Measurements from ENCODE around the gene ELMOD3.
"Not testable (repeated sequence)": the region's sequence is repeated elsewhere in the genome, so short reads cannot be mapped to it uniquely, and the experiment has no call there.

ELMOD3 gene

DNA sequence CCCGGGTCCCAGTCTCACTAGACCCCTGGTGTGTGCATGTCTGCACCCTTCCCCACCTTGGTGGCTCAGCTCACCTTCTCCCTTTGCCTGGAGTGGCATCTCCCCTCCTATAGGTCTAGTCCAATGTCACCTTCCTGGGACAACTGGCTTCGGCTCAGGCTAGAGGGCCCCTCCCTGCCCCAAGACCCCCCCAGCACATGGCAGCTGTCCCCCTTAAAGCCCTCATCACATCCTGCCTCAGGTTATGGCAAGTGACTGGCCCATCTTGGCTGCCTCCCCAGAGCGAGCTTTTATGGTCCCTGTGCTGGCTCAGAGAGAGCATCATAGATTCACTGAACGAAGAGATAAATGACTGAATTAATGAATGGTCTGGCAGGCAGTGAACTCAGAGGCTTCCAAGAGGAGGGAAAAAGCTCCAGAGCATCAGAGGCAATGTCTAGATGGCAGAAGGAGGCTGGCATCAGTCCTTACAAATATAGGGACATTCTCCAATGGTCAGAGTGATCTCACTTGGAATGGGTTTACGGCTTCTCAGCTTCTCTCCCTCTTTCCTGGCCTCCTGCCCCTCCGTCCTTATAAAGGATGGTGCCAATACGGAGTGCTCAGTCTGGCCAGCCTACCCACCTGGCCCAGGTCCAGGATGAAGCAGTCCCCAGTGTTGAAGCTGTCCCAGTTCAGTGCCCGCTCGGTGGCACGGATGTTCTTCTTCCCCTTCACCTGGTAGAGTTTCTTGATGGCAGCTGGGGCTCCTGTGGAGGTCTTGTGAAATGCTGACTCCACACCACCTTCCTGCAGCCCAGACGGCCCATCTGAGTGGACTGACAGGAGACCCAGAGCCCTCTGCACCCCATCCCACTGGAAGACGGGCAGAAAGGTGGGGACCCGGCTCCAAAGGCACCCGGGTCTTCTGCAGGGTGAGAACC is 46.2 kb downstream of the ELMOD3 start:
- DNase-seq (ENCODE audit: low read depth in 2 of 2) = no peak

DNA sequence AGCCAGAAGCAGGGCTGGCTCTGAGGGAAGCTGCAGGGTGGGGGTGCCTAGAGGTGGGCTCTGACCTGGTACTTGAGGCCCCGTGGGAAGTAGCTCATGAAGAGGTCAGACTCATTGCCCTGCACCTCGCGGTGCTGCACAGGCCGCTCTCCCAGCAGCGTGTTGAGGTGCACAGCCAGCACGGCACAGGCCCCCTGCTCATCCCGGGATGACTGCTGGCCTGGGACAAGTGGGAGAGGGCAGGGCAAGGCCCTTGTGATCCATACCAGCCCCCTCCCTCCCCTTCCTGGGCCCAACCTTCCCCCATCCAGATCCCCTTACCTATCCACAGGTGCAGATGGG is 46.9 kb downstream of the ELMOD3 start:
- no peak for DNase-seq (ENCODE audit: low read depth in 2 of 2)

DNA sequence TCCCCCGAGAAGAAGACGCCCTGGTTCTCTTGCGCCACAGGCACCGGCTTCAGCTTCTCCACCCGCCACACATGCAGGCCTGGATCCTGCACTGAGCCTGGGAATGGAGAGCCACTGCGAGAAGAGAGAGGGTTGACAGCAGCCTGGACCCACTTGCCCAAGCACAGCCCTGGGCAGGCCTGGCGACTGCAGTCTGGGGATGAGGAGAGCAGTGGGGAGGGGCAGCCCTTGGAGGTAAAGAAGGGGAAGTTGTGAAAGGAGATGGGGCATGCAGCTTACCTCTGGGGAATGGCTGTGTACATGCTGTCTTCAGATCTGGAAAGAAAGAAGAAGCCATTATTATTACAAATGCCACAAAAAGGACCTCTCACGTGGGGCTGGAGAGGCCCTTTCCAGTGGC is 47.3 kb downstream of the ELMOD3 start:
- DNase-seq (ENCODE audit: low read depth in 2 of 2) = no peak

DNA sequence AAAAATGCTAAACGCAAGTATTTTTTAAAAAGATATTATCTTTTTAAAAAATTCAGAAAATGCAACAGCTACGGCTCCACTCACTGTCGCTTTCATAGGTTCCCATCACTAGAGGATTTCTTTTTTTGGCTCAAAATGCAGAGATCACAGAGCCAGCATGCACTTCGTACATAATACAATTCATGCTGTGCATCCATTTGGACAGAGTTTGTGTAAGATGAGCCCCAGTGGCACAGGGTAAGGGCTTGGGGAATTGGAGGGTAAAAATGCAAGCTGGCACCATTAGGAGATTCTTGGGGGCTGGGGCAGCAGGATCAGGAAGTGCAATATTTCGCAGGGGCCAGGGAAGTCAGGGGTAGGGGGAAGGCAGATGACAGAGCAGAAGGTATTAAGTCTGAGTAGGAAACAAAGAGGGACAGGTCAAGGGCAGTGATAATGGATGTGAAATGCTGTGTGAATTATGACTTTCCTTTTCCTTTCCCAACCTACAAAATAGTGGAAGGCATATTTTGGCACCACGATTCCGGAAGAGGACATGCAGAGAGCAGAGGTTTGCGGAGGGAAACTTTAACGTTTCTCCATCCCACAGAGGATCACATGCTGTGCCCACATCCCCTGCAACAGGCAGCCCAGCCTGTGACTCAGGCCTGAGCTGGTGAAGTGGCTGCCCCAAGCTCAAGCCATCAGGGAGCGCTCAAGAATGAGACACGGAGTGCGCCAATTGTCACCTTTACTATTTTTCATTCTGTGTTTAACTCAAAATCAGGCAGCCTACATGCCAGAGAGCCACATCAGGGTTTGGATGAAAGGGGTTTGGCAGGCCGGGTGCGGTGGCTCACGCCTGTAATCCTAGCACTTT is 50.9 kb downstream of the ELMOD3 start:
- no peak for DNase-seq (ENCODE audit: low read depth in 2 of 2)

- no peak for DNase-seq (ENCODE audit: low read depth in 2 of 2)
Measured at GRCh38 chr2:85409845-85410583, 55.4 kb downstream of the ELMOD3 start, which contains the start of gene CAPG. Gene CAPG (minus strand): TSS chr2:85410366. CDS start chr2:85402145, 8,221 bp downstream.

DNA sequence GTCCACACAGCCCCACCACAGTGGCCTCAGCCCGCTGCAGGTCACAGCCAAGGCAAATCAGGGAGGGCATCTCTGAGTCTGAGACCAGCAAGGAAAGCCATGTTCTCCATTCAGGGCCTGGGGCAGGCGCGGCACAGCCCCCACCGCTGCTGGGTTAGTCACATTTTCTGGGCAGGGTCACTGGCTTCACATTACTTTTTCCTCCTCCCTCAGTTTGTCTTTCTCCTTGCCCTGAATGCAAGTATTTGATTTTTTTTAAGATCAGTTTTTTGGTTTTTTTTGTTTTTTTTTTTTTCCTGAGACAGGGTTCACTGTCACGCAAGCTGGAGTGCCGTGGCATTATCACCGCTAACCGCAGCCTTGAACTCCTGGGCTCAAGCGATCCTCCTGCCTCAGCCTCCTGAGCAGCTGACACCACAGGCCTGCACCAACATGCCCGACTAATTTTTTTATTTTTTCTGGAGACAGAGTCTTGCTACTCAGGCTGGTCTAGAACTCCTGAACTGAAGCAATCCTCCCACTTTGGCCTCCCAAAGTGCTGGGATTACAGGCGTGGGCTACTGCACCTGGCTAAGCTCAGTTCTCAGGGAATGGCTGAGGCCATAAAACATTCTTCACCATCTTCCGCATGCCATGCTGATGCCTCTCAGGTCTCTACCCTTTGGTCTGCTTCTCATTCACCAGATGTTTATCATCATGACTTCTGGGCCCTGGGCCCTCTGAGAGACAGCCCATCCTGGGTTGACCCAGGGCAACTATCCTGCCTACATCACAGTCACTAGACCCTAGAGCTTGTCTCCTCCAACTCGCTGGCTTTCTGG is 56.2 kb downstream of the ELMOD3 start:
- DNase-seq (ENCODE audit: low read depth in 2 of 2) = no peak

GRCh38 chr2:85411405-85411748 is 56.8 kb downstream of the ELMOD3 start:
- DNase-seq (ENCODE audit: low read depth in 2 of 2) = no peak

GRCh38 chr2:85413592-85414420 is 59.2 kb downstream of the ELMOD3 start:
- no peak for DNase-seq (ENCODE audit: low read depth in 2 of 2)

- DNase-seq (ENCODE audit: low read depth in 2 of 2) = not testable (repeated sequence)
Measured at GRCh38 chr2:85414421-85414759, 59.8 kb downstream of the ELMOD3 start.

GRCh38 chr2:85414761-85415553 is 60.4 kb downstream of the ELMOD3 start:
- no peak for DNase-seq (ENCODE audit: low read depth in 2 of 2)

DNA sequence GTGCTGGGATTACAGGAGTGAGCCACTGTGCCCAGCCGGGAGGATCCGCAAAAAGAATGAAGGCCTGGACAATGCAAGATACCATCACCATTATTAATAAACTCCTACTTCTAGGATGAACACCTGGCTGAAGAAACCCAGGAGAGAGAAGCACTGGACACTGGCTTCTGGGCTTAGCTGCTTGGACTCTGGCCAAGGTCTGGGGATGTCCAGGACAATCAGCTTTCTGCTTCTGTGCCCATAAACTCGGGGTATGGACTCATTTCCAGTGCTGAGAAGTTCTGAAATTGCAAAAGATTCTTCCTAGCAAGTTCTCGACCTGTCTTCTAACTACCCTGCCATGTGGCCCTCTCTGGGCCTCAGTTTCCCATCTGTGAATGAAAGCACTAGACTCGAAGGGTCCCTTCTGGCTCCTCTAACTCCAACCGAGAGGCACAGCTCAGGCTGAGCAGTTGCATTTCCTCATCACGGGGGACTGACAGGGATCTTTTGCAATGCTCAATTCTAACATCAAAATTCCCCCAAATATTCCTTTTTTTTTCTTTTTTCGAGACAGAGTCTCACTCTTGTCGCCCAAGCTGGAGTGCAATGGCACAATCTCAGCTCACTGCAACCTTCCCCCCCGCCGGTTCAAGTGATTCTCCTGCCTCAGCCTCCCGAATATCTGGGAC is 61.5 kb downstream of the ELMOD3 start:
- no peak for DNase-seq (ENCODE audit: low read depth in 2 of 2)

GRCh38 chr2:85418132-85419008 is 63.8 kb downstream of the ELMOD3 start, which contains the start of gene SH2D6:
Gene SH2D6 (plus strand): TSS chr2:85418714. CDS start chr2:85429466, 10,752 bp downstream.
- peak; percentile 69 to 71 for DNase-seq (ENCODE audit: low read depth in 2 of 2)

DNA sequence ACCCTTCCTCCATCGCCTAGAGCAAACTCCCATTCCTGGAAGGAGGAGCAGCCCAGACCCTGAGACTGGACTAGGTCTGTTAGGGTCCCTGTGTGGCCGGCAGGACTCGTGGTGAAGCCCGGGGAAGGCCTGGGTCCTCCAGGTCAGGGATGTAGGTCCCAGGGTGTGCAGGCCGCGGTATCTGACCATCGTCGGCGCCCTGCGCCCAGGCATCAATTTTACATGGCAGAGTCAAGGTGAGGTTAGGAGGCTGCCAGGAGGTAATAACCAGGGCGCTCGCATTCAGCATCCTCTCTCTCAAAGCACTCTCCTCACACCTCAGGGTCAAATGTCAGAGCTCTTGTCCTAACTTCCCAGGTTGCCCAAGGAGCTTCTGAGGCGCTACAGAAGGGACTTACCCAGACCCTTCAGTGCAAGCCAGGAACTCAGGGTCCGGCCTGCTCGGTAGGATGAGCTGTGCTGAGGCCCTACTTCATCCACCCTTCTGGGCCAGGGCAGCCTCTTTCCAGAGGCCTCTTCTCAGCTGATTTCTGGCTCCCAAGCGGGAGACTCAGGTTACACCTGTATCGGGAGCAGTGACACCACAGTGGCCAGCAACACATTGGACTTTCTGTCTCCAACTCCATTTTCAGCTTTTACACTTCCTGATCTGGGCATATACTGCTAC is 64.6 kb downstream of the ELMOD3 start:
- no peak for DNase-seq (ENCODE audit: low read depth in 2 of 2)

DNA sequence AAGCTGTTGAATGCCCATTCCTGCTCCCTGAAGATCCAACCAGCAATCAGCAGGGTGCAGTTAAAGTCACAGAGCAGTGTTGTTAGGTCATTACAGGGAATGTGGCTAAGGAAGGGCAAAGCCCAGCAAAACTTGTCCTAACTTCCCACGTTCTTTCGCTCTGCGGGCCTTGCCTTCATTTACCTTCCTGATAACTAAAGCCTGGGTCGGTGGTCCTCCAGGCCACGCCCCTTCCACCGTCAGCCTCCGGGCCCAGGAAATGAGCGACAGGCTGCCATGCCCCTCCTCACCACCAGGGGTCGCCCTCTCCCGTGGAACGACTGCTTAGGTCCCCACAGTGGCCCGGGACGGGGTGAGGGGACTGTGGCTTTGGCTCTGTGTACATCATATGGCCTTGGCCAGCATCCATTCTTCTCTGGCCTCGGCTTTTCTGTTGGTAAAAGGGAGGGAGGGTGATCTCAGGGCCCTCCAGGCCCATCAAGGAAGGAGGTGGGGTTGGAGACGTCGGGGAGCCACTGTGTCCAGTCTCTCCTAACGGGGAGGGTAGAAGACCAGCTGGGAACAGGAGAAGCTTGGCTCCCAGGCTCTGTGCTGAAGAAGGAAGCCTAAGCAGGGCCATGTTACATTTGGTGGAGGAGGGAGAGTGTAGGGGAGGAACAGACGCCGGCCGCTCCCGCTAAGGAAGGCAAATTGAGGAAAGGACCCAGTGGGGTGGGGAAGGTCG is 66.1 kb downstream of the ELMOD3 start:
- no peak for DNase-seq (ENCODE audit: low read depth in 2 of 2)

- DNase-seq (ENCODE audit: low read depth in 2 of 2) = no peak
Measured at GRCh38 chr2:85421260-85422071, 66.9 kb downstream of the ELMOD3 start.

GRCh38 chr2:85422072-85422457 is 67.5 kb downstream of the ELMOD3 start:
- no peak for DNase-seq (ENCODE audit: low read depth in 2 of 2)
